GM21619 (cell line): ENCODE results near the gene CD300LB.
"Not testable (repeated sequence)": the region's sequence is repeated elsewhere in the genome, so short reads cannot be mapped to it uniquely, and the experiment has no call there.

Source experiments
- ATAC-seq: cut with Tn5 transposase; IDR thresholded peaks from one replicate; pipeline ENCODE4 v1.9.1; 2021; ENCODE audit not compliant: unreplicated experiment

The CD300LB gene

GRCh38 chr17:74499992-74500391 is 31.3 kb downstream of the CD300LB start:
- ATAC-seq, result no peak

GRCh38 chr17:74497471-74497870 is 33.8 kb downstream of the CD300LB start:
- ATAC-seq, result no peak

GRCh38 chr17:74493331-74493833 is 37.9 kb downstream of the CD300LB start:
- no peak for ATAC-seq

- no peak for ATAC-seq
Observed at GRCh38 chr17:74491626-74492025, 39.6 kb downstream of the CD300LB start.

- ATAC-seq, result no peak
Observed at GRCh38 chr17:74490716-74491115, 40.6 kb downstream of the CD300LB start.

GRCh38 chr17:74488276-74488675 is 43.0 kb downstream of the CD300LB start:
- not testable (repeated sequence) for ATAC-seq

- ATAC-seq, result no peak
Observed at GRCh38 chr17:74485841-74486240, 45.4 kb downstream of the CD300LB start.

GRCh38 chr17:74485022-74485743 is 46.1 kb downstream of the CD300LB start:
- ATAC-seq, result no peak

GRCh38 chr17:74484066-74484465 is 47.2 kb downstream of the CD300LB start:
- no peak for ATAC-seq

- ATAC-seq, result no peak
Observed at GRCh38 chr17:74481621-74482020, 49.7 kb downstream of the CD300LB start.

- no peak for ATAC-seq
Observed at GRCh38 chr17:74480290-74480689, 51.0 kb downstream of the CD300LB start.

GRCh38 chr17:74478420-74479100 is 52.7 kb downstream of the CD300LB start:
- ATAC-seq, result no peak

- ATAC-seq, result no peak
Observed at GRCh38 chr17:74477411-74477810, 53.9 kb downstream of the CD300LB start.

- ATAC-seq, result no peak
Observed at GRCh38 chr17:74475189-74475588, 56.1 kb downstream of the CD300LB start.

- ATAC-seq, result no peak
Observed at GRCh38 chr17:74474043-74474792, 57.1 kb downstream of the CD300LB start.

GRCh38 chr17:74473294-74473693 is 58.0 kb downstream of the CD300LB start:
- no peak for ATAC-seq

- no peak for ATAC-seq
Observed at GRCh38 chr17:74472890-74473289, 58.4 kb downstream of the CD300LB start.

- ATAC-seq, result no peak
Observed at GRCh38 chr17:74471341-74471740, 59.9 kb downstream of the CD300LB start.
